B cell (primary cell): Measurements from ENCODE around the gene DRAM2. TPM values are rescaled to one million over a fixed set of nuclear protein-coding genes. Genes with fewer than 3 reads are reported as not detected.

Experiments
- ATAC-seq: fragments of 200-7000 bp; cut with Tn5 transposase; one replicate; pipeline ENCODE4 v1.10.0; 2021; ENCODE audit warnings: low read depth, mild to moderate bottlenecking, moderate number of reproducible peaks, moderate library complexity
- CTCF ChIA-PET: fragments of 350-600 bp; sonication (Branson Sonifier 250); formaldehyde crosslinking; loops from one replicate; lab custom pipeline; 2021; ENCODE audit warnings: antibody characterized with exemption, inconsistent platforms; lab: Charles Lee
- POLR2A ChIA-PET: fragments of 350-600 bp; sonication (Branson Sonifier 250); formaldehyde crosslinking; loops from one replicate; lab custom pipeline; 2021; ENCODE audit warnings: antibody characterized with exemption; lab: Charles Lee
- DNase-seq: peaks from one replicate; pipeline ENCODE4 v3.0.0; 2013
- H2AFZ ChIP-seq: 2 replicates; pipeline ENCODE4 v1.6.1; 2012; ENCODE audit warnings: mild to moderate bottlenecking, low read depth, low read length; ENCODE audit not compliant: insufficient read depth, poor library complexity, severe bottlenecking
- H3K27ac ChIP-seq, 2 donors: 1 replicate in 1 of 2; 2 replicates in 1 of 2; pipeline ENCODE4 v1.5.1; 2012 to 2013; ENCODE audit warnings: low read length in 2 of 2, mild to moderate bottlenecking in 2 of 2, moderate library complexity in 1 of 2
- H3K27me3 ChIP-seq, 4 experiments: fragments of 200-600 bp in 1 of 4; sonication (generic) in 1 of 4; replicated peaks in 1 of 4; 1 replicate in 2 of 4; 2 replicates in 2 of 4; pipeline versions ENCODE4 v1.6.1 to v1.7.0; 2013 to 2016; ENCODE audit warnings: low read length in 3 of 4, mild to moderate bottlenecking in 2 of 4, mixed read lengths in 1 of 4, moderate library complexity in 1 of 4; ENCODE audit not compliant: insufficient read depth in 4 of 4, control insufficient read depth in 3 of 4; ENCODE audit errors: control extremely low read depth in 1 of 4
- H3K36me3 ChIP-seq, 2 experiments: replicated peaks in 1 of 2; 1 replicate in 1 of 2; 2 replicates in 1 of 2; pipeline versions ENCODE4 v1.6.1 to v1.7.1; 2013; ENCODE audit warnings: low read length in 1 of 2; ENCODE audit not compliant: insufficient read depth in 2 of 2, control insufficient read depth in 1 of 2; ENCODE audit errors: control extremely low read depth in 1 of 2, extremely low read depth in 1 of 2
- H3K4me1 ChIP-seq, 2 donors: fragments of 200-600 bp in 1 of 2; sonication (generic) in 1 of 2; 1 replicate in 1 of 2; 2 replicates in 1 of 2; pipeline versions ENCODE4 v1.5.1 to v1.6.1; 2013 to 2017; ENCODE audit warnings: low read length in 2 of 2; ENCODE audit not compliant: control insufficient read depth in 2 of 2, insufficient read depth in 2 of 2
- H3K4me2 ChIP-seq: replicated peaks from 2 replicates; pipeline ENCODE3; 2012; ENCODE audit warnings: mild to moderate bottlenecking, low read depth, low read length; ENCODE audit not compliant: poor library complexity, severe bottlenecking
- H3K4me3 ChIP-seq, 5 experiments: fragments of 200-600 bp in 1 of 5; sonication (generic) in 1 of 5; 1 replicate in 3 of 5; 2 replicates in 2 of 5; pipeline versions ENCODE4 v1.5.1 to v1.7.0; 2011 to 2016; ENCODE audit warnings: low read length in 4 of 5, mild to moderate bottlenecking in 4 of 5, low read depth in 2 of 5, control low read depth in 1 of 5, moderate library complexity in 1 of 5; ENCODE audit not compliant: insufficient read depth in 1 of 5; ENCODE audit errors: control extremely low read depth in 1 of 5, extremely low read depth in 1 of 5
- H3K79me2 ChIP-seq: fragments of 200-600 bp; sonication (generic); one replicate; pipeline ENCODE4 v1.6.0; 2016; ENCODE audit warnings: low read length; ENCODE audit not compliant: control insufficient read depth, insufficient read depth
- H3K9ac ChIP-seq: fragments of 200-600 bp; sonication (generic); 2 replicates; pipeline ENCODE4 v1.6.1; 2017; ENCODE audit warnings: mild to moderate bottlenecking, low read length, moderate library complexity
- H3K9me3 ChIP-seq, 3 donors: one replicate each; pipeline versions ENCODE4 v1.6.1 to v1.7.1; 2013; ENCODE audit warnings: low read length in 2 of 3; ENCODE audit not compliant: control insufficient read depth in 2 of 3, insufficient read depth in 1 of 3; ENCODE audit errors: control extremely low read depth in 1 of 3
- H4K20me1 ChIP-seq: 2 replicates; pipeline ENCODE4 v1.6.0; 2012; ENCODE audit warnings: mild to moderate bottlenecking, low read length; ENCODE audit not compliant: insufficient read depth, control insufficient read depth, poor library complexity, severe bottlenecking
- H3K27ac Mint-ChIP-seq: one replicate; pipeline ENCODE4 v1.8.0; 2021; ENCODE audit warnings: mixed read lengths
- H3K27me3 Mint-ChIP-seq: one replicate; pipeline ENCODE4 v1.8.0; 2021; ENCODE audit warnings: mixed read lengths
- H3K4me1 Mint-ChIP-seq: one replicate; pipeline ENCODE4 v1.8.0; 2021; ENCODE audit warnings: mixed read lengths
- H3K4me3 Mint-ChIP-seq: one replicate; pipeline ENCODE4 v1.8.0; 2021; ENCODE audit warnings: mixed read lengths
- H3K9me3 Mint-ChIP-seq: one replicate; pipeline ENCODE4 v1.8.0; 2022; ENCODE audit warnings: mixed read lengths; ENCODE audit not compliant: insufficient read depth
- EZH2 ChIP-seq: IDR thresholded peaks from 2 replicates; pipeline ENCODE4 v1.6.1; 2012; ENCODE audit warnings: borderline replicate concordance, low read depth, mild to moderate bottlenecking, moderate library complexity, low read length; ENCODE audit not compliant: insufficient read depth, poor library complexity, severe bottlenecking
- WGBS: methylation state at CpG from one replicate; pipeline ENCODE4 v1.1.5; 2013; ENCODE audit warnings: missing lambda C conversion rate; ENCODE audit not compliant: insufficient coverage; 5-methylcytosine and 5-hydroxymethylcytosine counted together
- intact Hi-C: fragments of 100-400 bp; cut with micrococcal nuclease; formaldehyde crosslinking; loops from one replicate; pipeline ENCODE4 v1.10.0; 2022
- polyA plus RNA-seq: library from polyadenylated mRNA; depleted of rRNA; stranded (reverse); fragments of >200 nt; gene quantifications from 2 replicates; pipeline ENCODE4 v1.2.3, GENCODE V29; 2012
- total RNA-seq, 2 donors: library from RNA; stranded (reverse); fragments of 120-200 nt in 1 of 2; gene quantifications; 1 replicate in 1 of 2; 2 replicates in 1 of 2; pipeline versions ENCODE4 v1.2.3 to v1.2.4, GENCODE V29; 2013 to 2022
- TF ChIP-seq, protein P1 (sequence below): fragments of 200-600 bp; IDR thresholded peaks from one replicate; pipeline ENCODE4 v1.8.0; 2022; ENCODE audit warnings: antibody characterized with exemption, mild to moderate bottlenecking

DRAM2 gene
- total and polyA plus RNA-seq, 2 donors (not counting 1 experiment from before 2014, with no cell fraction given): 102 to 195 TPM

DNA sequence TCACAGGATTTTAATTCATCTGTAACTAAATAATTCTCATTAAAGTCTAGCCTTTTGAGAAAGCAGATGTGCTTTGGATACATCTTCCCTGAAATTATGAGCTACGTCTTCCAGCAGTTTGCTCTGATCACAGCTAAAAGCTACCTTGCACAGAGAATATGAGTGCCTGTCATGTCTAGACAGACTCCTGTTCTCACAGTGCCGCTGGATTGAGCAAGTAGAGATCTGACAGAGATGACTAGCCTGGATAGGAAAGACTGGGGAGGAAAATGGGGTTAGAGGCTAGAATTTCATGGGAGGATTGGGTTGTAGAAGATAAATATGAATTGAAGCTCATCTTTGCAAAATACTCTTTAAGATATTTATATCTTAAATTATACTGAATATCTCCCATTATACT, 24.3 kb upstream of the DRAM2 start:
- Histone ChIP-seq H4K20me1 (peaks cover 9% of the 10 kb centered on the region), H3K36me3 (peaks cover 21 to 72% of the 10 kb centered on the region in 2 experiments), H3K27me3 (no peaks in the 10 kb centered on the region), H3K79me2 (peaks cover 95% of the 10 kb centered on the region), H3K27ac (peak overlapping the region in 1 of 2 donors; percentile 54), H3K4me1 (peaks cover 0 to 8% of the 10 kb centered on the region in 2 donors), H3K4me3 (no peak overlapping the region), H3K9me3 (no peaks in the 10 kb centered on the region), H3K9ac (no peak overlapping the region), H3K4me2 (no peak overlapping the region), H2AFZ (no peak overlapping the region)
- 100% methylated on average over 2 of the region's 2 CpGs for WGBS
- POLR2A ChIA-PET: interaction anchor here (0.6 to 0.7 kb wide), 2 partner anchors 9 to 300 kb away, joined by 3 to 4 read pairs; no protein-coding TSS in a partner anchor
- H3K27ac Mint-ChIP-seq: no peak overlapping the region
- no peaks in the 10 kb centered on the region for H3K9me3 Mint-ChIP-seq
- H3K27me3 Mint-ChIP-seq: no peaks in the 10 kb centered on the region
- no peak for TF ChIP-seq EZH2
- TF ChIP-seq, protein P1, sequence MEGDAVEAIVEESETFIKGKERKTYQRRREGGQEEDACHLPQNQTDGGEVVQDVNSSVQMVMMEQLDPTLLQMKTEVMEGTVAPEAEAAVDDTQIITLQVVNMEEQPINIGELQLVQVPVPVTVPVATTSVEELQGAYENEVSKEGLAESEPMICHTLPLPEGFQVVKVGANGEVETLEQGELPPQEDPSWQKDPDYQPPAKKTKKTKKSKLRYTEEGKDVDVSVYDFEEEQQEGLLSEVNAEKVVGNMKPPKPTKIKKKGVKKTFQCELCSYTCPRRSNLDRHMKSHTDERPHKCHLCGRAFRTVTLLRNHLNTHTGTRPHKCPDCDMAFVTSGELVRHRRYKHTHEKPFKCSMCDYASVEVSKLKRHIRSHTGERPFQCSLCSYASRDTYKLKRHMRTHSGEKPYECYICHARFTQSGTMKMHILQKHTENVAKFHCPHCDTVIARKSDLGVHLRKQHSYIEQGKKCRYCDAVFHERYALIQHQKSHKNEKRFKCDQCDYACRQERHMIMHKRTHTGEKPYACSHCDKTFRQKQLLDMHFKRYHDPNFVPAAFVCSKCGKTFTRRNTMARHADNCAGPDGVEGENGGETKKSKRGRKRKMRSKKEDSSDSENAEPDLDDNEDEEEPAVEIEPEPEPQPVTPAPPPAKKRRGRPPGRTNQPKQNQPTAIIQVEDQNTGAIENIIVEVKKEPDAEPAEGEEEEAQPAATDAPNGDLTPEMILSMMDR: no peak
- H3K4me3 Mint-ChIP-seq: no peak overlapping the region
- ATAC-seq: no peak
- CTCF ChIA-PET: no interaction called here
- H3K4me1 Mint-ChIP-seq: peaks cover 32% of the 10 kb centered on the region
- intact Hi-C loops: loop anchor here (5.0 kb wide), 1 partner anchor 37 kb away; no protein-coding TSS in a partner anchor
- DNase-seq: no peak

GRCh38 chr1:111163363-111163762, 23.5 kb upstream of the DRAM2 start:
- peaks cover 0 to 8% of the 10 kb centered on the region in 2 donors for H3K4me1 ChIP-seq
- H3K27me3 ChIP-seq: no peaks in the 10 kb centered on the region
- peaks cover 94% of the 10 kb centered on the region for H3K79me2 ChIP-seq
- TF ChIP-seq, protein P1: no peak
- no peak for TF ChIP-seq EZH2
- no peak for DNase-seq
- CTCF ChIA-PET: no interaction called here
- Mint-ChIP-seq H3K4me1 (peaks cover 34% of the 10 kb centered on the region), H3K27ac (peak overlapping the region; percentile 15), H3K27me3 (no peaks in the 10 kb centered on the region), H3K9me3 (no peaks in the 10 kb centered on the region), H3K4me3 (no peak overlapping the region)
- H4K20me1 ChIP-seq: peaks cover 9% of the 10 kb centered on the region
- POLR2A ChIA-PET: no interaction called here
- no peak overlapping the region for H3K27ac ChIP-seq
- WGBS: 100% methylated on average over 1 of the region's 4 CpGs
- no peak overlapping the region for H3K4me2 ChIP-seq
- no peak overlapping the region for H3K4me3 ChIP-seq
- no peak for ATAC-seq
- no peak overlapping the region for H2AFZ ChIP-seq
- H3K9me3 ChIP-seq: no peaks in the 10 kb centered on the region
- intact Hi-C loops: loop anchor here (5.0 kb wide), 1 partner anchor 36 kb away; no protein-coding TSS in a partner anchor
- H3K36me3 ChIP-seq: peaks cover 16 to 69% of the 10 kb centered on the region in 2 experiments
- no peak overlapping the region for H3K9ac ChIP-seq
